Omental fat pad (tissue), 4 donors: ENCODE measurements around the gene MX2. TPM values are rescaled to one million over a fixed set of nuclear protein-coding genes. Genes with fewer than 3 reads are reported as not detected.

Source experiments
- ATAC-seq: fragments of 150-250 bp; one replicate; pipeline ENCODE4 v1.9.1; 2016; ENCODE audit warnings: mild to moderate bottlenecking, moderate library complexity; ENCODE audit not compliant: low FRiP score
- DNase-seq: peaks from one replicate; pipeline ENCODE4 v3.0.0-alpha.2; 2019; ENCODE audit warnings: low spot score
- total RNA-seq, 4 donors: library from RNA; depleted of rRNA; stranded (reverse); fragments of >200 nt; gene quantifications; one replicate each; pipeline ENCODE4 v1.1.0, GENCODE V29; 2016
- TF ChIP-seq, protein P1 (sequence below), 3 donors: fragments of 450-650 bp; IDR thresholded peaks; one replicate each; pipeline ENCODE4 v1.5.1; 2016 to 2017; ENCODE audit warnings: antibody characterized with exemption in 3 of 3, mild to moderate bottlenecking in 3 of 3, moderate library complexity in 2 of 3

MX2 gene
- total RNA-seq, 4 donors from 2014 or later = 11.9 to 39.6 (median 28.7) TPM

DNA sequence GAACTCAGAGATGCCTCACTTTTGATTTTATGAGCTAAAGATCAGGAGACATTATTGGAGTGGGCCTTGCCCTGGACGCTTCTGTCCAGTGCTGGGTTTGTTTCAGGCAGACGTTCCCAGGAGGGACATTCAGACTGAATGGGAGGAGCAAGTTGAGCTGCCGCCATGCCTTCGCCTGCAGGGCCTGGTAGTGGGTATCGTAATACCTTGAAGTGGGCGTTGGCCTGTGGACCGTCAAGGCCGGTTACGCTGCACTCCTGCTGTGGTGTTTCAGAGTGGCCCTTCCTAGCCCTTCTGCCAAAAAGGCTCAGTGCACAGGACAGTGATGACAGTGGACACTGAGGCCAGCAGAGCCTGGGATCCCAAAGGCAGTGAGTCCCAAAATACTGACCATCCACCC, 43.6 kb upstream of the MX2 start:
- TF ChIP-seq, protein P1, sequence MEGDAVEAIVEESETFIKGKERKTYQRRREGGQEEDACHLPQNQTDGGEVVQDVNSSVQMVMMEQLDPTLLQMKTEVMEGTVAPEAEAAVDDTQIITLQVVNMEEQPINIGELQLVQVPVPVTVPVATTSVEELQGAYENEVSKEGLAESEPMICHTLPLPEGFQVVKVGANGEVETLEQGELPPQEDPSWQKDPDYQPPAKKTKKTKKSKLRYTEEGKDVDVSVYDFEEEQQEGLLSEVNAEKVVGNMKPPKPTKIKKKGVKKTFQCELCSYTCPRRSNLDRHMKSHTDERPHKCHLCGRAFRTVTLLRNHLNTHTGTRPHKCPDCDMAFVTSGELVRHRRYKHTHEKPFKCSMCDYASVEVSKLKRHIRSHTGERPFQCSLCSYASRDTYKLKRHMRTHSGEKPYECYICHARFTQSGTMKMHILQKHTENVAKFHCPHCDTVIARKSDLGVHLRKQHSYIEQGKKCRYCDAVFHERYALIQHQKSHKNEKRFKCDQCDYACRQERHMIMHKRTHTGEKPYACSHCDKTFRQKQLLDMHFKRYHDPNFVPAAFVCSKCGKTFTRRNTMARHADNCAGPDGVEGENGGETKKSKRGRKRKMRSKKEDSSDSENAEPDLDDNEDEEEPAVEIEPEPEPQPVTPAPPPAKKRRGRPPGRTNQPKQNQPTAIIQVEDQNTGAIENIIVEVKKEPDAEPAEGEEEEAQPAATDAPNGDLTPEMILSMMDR (IDR thresholded peaks at IDR 0.05) = no peak
- ATAC-seq (no peak), DNase-seq (no peak)

DNA sequence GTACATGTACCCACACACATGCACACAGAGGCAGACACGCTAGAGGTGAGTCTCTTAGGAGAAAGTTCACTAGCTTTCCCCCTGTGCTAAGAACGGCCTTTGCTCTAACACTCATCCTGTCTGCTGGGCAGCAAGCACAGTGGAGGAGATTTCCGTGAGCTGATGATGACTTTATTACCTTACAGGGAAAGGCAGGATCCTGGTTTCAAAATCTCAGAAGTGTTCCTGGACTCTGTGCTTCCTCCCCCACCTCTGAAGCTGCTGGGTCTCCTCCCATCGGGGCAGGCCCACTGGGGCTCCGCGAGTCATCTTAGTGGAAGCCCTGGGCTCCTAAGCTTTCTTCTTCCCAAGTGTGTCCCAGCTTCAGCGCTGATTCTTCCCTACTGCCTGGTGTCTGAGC, 42.6 kb upstream of the MX2 start:
- ATAC-seq (no peak), DNase-seq (no peak)
- TF ChIP-seq, protein P1 (IDR thresholded peaks at IDR 0.05) = no peak

DNA sequence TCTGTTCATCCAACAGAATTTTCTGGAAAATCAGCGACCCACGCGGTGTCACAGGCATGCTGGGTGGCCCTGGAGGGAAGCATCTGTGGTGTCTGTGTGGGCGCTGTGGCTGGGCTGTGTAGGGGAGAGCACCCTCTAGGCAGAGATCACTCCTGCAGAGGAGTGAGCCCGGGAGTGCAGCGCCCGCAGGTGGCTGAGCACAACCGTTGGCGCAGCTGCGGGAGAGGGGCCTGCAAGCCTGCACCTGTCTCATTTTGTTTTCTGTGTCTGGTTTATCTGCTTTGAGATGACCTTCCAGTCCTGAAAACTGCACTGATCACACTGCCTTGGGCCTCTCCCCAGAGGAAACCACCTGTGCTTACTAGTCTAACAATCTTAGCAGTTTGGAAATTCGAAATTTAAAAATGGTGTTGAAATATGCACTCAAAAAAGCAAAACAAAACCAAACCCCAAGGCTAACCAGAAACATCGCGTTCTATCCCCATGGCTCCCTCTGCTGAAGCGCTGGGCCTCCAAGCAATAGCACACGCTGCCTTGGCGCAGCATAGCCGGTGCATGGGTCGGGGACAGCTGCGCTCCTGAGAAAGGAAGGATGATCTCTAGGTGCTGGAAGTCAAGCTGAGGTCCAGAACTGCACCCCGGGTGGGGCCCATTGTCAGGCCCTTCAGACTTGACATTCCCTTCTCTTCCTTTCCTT, 40.5 kb upstream of the MX2 start:
- ATAC-seq (no peak), DNase-seq (no peak)
- TF ChIP-seq, protein P1 (IDR thresholded peaks at IDR 0.05) = no peak

DNA sequence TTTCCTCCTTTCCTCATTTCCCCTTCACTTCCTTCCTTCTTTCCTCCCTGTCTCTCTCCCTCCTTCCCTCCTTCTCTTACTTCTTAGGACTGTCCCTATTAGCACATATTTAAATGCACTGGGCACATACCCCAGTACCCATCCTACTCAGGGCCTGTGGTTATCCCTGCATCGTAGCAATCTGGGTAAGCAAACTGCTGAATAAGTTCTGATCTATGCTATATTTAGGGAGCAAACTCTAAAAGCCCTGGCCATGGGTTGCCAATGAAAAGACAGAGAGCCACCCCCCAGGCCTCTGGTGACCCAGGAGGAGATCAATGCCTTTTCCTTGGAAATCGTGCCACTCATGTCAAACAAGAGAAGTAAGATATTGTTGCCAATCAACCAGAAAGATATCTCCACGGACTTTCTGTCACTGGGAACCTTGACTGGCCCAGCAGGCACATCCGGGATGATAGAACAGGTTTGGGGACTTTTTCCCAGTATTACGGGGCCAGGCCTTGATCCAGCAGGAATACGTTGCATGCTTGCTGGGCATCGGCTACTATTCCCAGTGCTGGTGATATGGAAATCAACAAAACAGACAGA, 39.8 kb upstream of the MX2 start:
- DNase-seq = no peak
- TF ChIP-seq, protein P1 (IDR thresholded peaks at IDR 0.05) = no peak

DNA sequence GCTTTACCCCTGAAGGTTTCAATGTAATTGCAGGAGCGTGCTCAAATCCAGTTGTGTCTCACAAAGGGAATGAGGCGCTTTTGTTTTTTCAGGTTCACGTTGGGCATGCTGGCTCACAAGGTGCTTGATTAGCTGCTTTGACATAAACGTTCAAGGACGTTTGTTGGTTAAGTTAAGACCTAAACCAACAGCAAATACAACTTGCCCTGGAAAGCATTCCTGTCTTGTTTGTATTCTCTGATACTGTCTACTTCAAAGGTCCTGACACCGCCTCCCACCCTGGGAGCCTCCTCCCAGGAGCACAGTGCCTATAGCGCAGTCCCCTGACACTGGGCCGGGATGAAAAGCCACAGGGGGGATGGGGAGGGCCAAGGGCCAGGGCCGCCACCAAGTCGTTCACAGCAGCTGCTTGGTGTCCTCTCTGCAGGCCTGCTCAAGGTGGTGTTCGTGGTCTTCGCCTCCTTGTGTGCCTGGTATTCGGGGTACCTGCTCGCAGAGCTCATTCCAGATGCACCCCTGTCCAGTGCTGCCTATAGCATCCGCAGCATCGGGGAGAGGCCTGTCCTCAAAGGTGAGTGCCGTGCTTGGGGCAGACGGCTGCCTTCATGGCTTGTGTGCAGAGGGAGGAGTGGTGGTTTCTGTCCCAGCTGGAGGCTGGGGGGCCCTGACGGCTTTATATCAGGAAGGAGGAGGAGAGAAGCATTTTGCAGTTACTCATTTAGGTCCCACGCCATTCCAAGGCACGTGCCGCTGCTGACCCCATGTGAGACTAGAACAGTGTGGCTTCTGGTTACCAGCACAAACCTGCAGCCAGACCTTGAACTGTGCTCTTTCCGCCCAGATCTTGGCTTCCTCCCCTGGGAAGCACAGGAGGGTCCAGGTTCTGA, 39.1 kb upstream of the MX2 start:
- DNase-seq = no peak
- no peak for ATAC-seq
- TF ChIP-seq, protein P1 (IDR thresholded peaks at IDR 0.05) = no peak

More for the DNA sequence above, 39.8 kb upstream of the MX2 start:
- ATAC-seq = no peak

DNA sequence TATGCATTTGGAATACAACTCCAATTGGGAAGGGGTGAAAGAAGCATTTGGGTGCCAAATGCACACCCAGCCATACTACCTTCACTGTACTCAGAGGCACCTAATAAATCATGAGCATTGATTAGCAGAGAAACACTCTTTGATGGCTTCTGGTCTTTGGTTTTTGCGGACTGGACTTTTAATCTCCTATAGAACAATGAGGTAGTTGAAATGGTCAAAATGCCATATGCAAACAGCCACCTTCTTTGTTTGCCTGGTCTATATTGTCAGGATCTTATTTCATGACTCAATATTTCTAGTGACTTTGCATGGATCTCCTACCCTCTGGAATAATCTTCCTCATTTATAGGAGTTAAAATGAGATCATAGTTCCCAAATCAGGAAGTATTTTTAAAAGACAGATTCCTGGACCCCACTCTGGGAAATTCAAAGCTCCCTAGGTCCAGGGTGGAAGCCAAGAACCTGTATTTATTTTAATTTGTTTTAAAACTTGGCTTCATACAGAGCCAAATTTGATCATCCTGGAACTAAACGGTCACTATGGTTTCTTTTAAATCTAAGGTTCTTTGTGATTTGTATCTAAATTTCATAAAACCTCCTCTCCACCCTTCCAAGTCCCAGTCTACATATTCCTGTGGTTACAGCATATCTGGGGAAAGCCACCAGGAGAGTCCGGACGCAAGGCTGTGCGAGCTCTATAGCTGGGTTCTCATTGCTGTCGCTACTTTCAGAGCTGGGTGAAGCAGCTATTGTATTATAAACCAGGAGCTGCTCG, 36.5 kb upstream of the MX2 start:
- TF ChIP-seq, protein P1 (IDR thresholded peaks at IDR 0.05) = no peak
- no peak for DNase-seq
- ATAC-seq = no peak
